Subcutaneous abdominal adipose tissue (tissue), 5 donors: ENCODE measurements around the gene AKAP5.

Experiments
- H3K27ac ChIP-seq: one replicate; pipeline ENCODE4 v1.7.0; 2013; ENCODE audit warnings: low read depth, mild to moderate bottlenecking, inconsistent platforms, low read length, moderate library complexity
- H3K27me3 ChIP-seq, 5 donors: one replicate each; pipeline ENCODE4 v1.7.0; 2013; ENCODE audit warnings: low read length in 5 of 5, inconsistent platforms in 1 of 5; ENCODE audit not compliant: control insufficient read depth in 5 of 5, insufficient read depth in 4 of 5
- H3K36me3 ChIP-seq, 5 donors: one replicate each; pipeline ENCODE4 v1.7.0; 2013; ENCODE audit warnings: low read length in 5 of 5; ENCODE audit not compliant: control insufficient read depth in 5 of 5, insufficient read depth in 5 of 5
- H3K4me1 ChIP-seq, 5 donors: one replicate each; pipeline ENCODE4 v1.7.0; 2013; ENCODE audit warnings: low read length in 5 of 5, mild to moderate bottlenecking in 3 of 5, moderate library complexity in 1 of 5; ENCODE audit not compliant: control insufficient read depth in 5 of 5, insufficient read depth in 5 of 5
- H3K4me3 ChIP-seq, 5 donors: one replicate each; pipeline ENCODE4 v1.7.0; 2013; ENCODE audit warnings: low read length in 5 of 5, low read depth in 1 of 5
- H3K9ac ChIP-seq, 5 donors: one replicate each; pipeline ENCODE4 v1.7.0; 2013; ENCODE audit warnings: low read length in 5 of 5, mild to moderate bottlenecking in 4 of 5, moderate library complexity in 3 of 5
- H3K9me3 ChIP-seq, 5 donors: one replicate each; pipeline ENCODE4 v1.7.0; 2013; ENCODE audit warnings: low read length in 5 of 5; ENCODE audit not compliant: control insufficient read depth in 5 of 5
- donor health status: healthy.
- donor health status: healthy.
- donor health status: healthy.
- donor health status: healthy.
- donor health status: healthy.

The AKAP5 gene

DNA sequence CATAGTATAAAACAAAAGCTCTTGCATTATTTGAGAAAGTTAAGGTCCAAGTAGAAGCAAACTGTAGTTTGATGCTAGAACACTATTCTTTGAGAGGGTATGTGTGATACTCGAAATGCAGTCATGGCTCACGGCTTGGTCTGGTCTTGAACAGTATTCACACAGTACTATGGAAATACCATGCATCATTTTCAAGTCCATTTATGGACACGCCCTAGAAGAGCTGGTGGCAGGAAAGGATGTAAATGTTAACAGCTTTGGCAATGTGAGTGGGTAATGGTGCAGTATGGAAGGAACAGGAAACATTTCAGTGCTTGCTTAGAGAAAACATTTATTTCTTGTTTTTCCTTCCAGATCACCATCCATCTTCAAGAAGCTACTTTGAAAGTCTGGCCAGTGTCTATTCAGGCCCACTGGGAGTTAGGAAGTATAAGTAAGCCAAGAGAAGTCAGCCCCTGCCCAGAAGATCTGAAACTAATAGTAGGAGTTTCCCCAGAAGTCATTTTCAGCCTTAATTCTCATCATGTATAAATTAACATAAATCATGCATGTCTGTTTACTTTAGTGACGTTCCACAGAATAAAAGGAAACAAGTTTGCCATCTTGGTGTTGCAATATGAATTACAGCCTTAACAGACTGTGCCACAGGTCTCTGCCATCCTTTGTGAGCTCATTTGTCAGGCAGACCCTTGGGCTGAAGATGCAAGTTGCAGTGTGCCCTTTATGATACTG is 5.7 kb upstream of the AKAP5 start:
- Histone ChIP-seq H3K36me3 (peaks cover 17 to 51% (median 41%) of the 10 kb centered on the region in 5 donors), H3K4me1 (peaks cover 0 to 25% (median 2%) of the 10 kb centered on the region in 5 donors)

DNA sequence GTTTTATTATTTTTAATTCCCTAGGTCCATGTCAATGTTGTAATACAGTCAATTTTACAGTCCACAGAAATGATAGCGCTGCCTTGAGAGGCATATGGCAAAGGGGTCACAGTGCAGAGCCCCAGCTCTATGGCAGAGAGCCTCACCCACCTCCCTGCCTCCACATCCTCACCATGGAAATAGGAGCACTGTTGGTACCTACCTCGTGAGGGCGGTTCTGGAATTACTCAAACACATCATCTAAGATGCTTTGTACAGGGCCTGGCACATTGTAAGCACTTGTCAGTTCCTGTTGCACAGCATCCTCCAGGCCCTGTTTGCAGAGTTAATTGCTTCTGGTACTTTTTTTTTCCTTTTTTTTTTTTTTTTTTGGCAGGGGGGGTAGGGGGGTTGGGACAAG is 4.1 kb upstream of the AKAP5 start:
- Histone ChIP-seq H3K9me3 (no peaks in the 10 kb centered on the region), H3K4me3 (no peak overlapping the region), H3K4me1 (peaks cover 0 to 34% (median 15%) of the 10 kb centered on the region in 5 donors), H3K9ac (no peak overlapping the region), H3K27me3 (no peaks in the 10 kb centered on the region), H3K27ac (no peak overlapping the region), H3K36me3 (peaks cover 2 to 35% (median 26%) of the 10 kb centered on the region in 5 donors)

More for the DNA sequence above, 5.7 kb upstream of the AKAP5 start:
- H3K27ac ChIP-seq, result no peak overlapping the region
- H3K9ac ChIP-seq, result no peak overlapping the region
- H3K27me3 ChIP-seq, result no peaks in the 10 kb centered on the region
- H3K9me3 ChIP-seq, result no peaks in the 10 kb centered on the region
- H3K4me3 ChIP-seq, result no peak overlapping the region

DNA sequence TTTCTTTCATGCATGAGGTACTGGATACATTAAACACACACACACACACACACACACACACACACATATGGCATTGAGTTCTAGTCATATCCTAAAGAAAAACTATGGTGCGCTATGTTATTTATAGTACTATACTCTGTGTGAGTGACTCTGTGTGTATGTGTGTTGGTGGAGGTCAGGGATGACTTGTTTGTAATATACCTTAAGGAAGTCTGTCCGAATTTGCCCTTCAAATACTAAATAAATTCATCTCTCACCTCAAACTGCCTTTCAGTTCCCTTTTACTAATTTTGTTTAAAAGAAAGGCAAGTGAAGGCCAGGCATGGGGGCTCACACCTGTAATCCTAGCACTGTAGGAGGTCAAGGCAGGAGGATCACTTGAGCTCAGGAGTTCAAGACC is 2.1 kb upstream of the AKAP5 start:
- Histone ChIP-seq H3K9me3 (no peaks in the 10 kb centered on the region), H3K36me3 (peaks cover 2 to 22% (median 15%) of the 10 kb centered on the region in 5 donors), H3K4me1 (peaks cover 0 to 38% (median 16%) of the 10 kb centered on the region in 5 donors), H3K9ac (no peak overlapping the region), H3K27ac (no peak overlapping the region), H3K4me3 (no peak overlapping the region), H3K27me3 (no peaks in the 10 kb centered on the region)

DNA sequence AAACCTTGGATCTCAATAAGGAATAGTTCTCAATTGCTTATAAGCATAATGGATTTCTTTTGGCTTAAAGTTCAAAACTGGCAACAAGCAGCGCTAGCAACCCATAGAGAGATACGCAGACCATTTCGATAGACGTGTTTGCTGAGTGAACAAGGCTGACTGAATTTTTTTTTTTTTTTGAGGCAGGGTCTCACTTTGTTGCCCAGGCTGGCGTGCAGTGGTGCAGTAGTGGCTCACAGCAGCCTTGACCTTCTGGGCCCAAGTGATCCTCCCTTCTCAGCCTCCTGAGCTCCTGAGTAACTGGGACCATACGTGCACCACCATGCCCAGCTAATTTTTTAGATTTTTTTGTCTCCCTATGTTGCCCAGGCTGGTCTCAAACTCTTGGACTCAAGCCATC is 1.4 kb upstream of the AKAP5 start:
- Histone ChIP-seq H3K9me3 (no peaks in the 10 kb centered on the region), H3K27ac (no peak overlapping the region), H3K27me3 (no peaks in the 10 kb centered on the region), H3K4me1 (peaks cover 0 to 32% (median 16%) of the 10 kb centered on the region in 5 donors), H3K36me3 (peaks cover 2 to 22% (median 15%) of the 10 kb centered on the region in 5 donors), H3K4me3 (no peak overlapping the region), H3K9ac (no peak overlapping the region)

DNA sequence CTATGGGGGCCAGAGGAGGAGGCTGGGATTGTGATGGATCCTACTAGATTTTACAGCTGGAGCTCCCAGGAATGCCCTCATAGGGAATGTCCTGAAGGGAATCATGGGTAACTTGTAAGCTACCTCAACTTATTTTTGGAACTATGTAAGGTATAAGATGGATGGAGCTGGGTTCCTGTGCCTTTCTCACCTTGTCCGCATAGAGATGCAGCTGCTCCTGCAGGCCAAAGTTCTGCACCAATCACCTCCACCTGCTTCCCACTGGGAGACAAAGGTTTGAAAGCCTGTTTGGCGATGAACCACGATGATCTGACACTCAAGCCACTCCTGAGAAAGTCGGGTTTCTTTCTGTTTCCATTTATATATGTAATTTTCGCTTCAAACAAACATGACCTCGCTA is 648 bp upstream of the AKAP5 start:
- H3K4me1 ChIP-seq, result peaks cover 0 to 28% (median 16%) of the 10 kb centered on the region in 5 donors
- H3K9me3 ChIP-seq, result no peaks in the 10 kb centered on the region
- H3K27me3 ChIP-seq, result no peaks in the 10 kb centered on the region
- peak overlapping the region; percentile 19 to 74 (median 71) for H3K4me3 ChIP-seq
- no peak overlapping the region for H3K27ac ChIP-seq
- H3K9ac ChIP-seq, result peak overlapping the region in 3 of 5 donors; percentile 8 to 39 (median 17)
- peaks cover 2 to 15% (median 10%) of the 10 kb centered on the region in 5 donors for H3K36me3 ChIP-seq

DNA sequence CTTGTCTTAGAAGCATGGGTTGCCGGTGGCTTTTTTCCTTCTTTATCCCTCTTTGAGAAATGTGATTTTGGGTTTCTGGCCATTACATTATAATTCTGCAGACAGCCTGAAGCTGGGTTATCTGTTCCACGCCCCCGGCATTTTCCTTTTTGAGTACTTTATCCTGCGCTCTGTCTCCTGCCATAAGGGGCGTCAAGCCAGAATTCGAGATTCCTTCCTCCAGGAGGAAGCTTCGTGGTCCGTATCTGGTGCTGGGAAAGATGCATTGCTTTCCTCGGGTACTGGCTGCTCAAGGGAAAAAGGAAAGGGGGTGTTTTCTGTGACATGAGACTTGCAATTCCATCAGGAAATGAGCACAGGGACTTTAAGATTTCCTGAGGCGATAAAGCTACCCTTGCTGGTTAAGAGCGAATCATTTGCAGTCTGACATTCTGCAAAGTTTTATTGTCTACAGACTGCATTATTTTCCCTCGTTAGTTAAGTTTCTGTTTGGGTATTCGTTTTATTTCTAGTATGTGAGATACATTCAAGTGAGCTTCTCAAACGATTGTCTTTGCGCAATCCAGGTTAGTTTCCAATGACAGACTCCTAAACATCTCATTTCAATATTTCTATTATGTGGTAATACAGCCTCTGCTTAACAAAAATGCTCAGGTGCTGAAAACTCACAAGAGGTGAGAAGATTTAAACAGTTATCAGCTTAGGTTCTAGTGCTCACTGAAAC is 694 bp downstream of the AKAP5 start:
- H3K36me3 ChIP-seq, result peaks cover 2 to 13% (median 6%) of the 10 kb centered on the region in 5 donors
- H3K4me1 ChIP-seq, result peaks cover 0 to 25% (median 16%) of the 10 kb centered on the region in 5 donors
- H3K9ac ChIP-seq, result peak overlapping the region in 4 of 5 donors; percentile 4 to 71 (median 54)
- peak overlapping the region; percentile 67 to 74 (median 71) for H3K4me3 ChIP-seq
- H3K27ac ChIP-seq, result no peak overlapping the region
- no peaks in the 10 kb centered on the region for H3K27me3 ChIP-seq
- H3K9me3 ChIP-seq, result no peaks in the 10 kb centered on the region

DNA sequence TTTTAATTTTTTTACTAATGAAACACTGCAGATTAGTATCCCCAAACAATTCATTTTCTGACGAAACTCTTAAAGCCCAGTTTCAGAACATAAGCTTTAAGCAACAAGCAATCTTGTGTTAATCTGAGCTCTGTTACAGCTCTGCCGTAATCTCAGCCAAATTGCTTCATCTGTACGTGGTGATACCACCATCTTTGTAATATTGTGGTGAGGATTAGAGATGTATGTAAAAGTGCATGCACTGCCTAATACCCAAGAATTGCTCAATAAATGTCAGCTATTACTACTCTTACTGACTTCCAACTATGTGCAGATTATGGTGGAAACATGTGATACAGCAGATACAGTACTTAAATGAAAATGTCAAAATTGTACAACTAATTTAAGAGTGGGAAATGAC is 1.8 kb downstream of the AKAP5 start:
- Histone ChIP-seq H3K36me3 (peaks cover 0 to 10% (median 2%) of the 10 kb centered on the region in 5 donors), H3K4me3 (no peak overlapping the region), H3K27me3 (no peaks in the 10 kb centered on the region), H3K4me1 (peaks cover 0 to 25% (median 16%) of the 10 kb centered on the region in 5 donors), H3K27ac (no peak overlapping the region), H3K9ac (no peak overlapping the region), H3K9me3 (no peaks in the 10 kb centered on the region)

DNA sequence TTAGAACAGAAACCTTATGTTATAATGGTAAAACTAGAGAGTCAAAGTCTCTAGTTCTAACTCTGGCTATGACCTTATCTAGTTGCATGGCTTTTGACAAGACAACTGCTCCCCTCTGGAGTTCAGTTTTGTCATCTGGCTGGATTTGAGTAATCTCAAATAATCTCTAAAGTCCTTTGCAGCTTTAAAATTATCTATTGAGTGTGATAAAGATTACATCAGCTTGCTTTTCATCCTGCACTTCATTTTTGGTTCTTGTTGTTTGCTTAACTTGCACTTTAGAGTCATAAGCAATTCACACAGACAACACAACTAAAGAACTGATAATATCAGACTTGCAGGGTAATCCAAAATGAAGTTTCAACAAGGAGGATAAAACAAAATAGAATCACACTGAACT is 2.3 kb downstream of the AKAP5 start:
- H3K4me1 ChIP-seq, result peaks cover 0 to 25% (median 16%) of the 10 kb centered on the region in 5 donors
- no peak overlapping the region for H3K4me3 ChIP-seq
- no peak overlapping the region for H3K27ac ChIP-seq
- no peaks in the 10 kb centered on the region for H3K9me3 ChIP-seq
- no peak overlapping the region for H3K9ac ChIP-seq
- no peaks in the 10 kb centered on the region for H3K27me3 ChIP-seq
- peaks cover 0 to 5% (median under 1%) of the 10 kb centered on the region in 5 donors for H3K36me3 ChIP-seq

DNA sequence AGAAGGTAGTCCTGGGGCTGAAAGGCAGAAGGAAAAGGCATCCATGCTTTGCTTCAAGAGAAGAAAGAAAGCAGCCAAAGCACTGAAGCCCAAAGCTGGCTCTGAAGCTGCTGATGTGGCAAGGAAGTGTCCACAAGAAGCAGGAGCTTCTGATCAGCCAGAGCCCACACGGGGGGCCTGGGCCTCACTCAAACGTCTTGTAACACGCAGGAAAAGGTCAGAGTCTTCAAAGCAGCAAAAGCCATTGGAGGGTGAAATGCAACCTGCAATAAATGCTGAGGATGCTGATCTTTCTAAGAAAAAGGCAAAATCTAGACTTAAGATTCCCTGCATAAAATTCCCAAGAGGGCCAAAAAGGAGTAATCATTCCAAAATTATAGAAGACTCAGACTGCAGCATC is 3.2 kb downstream of the AKAP5 start:
- H3K9me3 ChIP-seq, result no peaks in the 10 kb centered on the region
- no peak overlapping the region for H3K9ac ChIP-seq
- no peaks in the 10 kb centered on the region for H3K36me3 ChIP-seq
- peaks cover 0 to 25% (median 16%) of the 10 kb centered on the region in 5 donors for H3K4me1 ChIP-seq
- H3K4me3 ChIP-seq, result no peak overlapping the region
- H3K27ac ChIP-seq, result no peak overlapping the region
- no peaks in the 10 kb centered on the region for H3K27me3 ChIP-seq

DNA sequence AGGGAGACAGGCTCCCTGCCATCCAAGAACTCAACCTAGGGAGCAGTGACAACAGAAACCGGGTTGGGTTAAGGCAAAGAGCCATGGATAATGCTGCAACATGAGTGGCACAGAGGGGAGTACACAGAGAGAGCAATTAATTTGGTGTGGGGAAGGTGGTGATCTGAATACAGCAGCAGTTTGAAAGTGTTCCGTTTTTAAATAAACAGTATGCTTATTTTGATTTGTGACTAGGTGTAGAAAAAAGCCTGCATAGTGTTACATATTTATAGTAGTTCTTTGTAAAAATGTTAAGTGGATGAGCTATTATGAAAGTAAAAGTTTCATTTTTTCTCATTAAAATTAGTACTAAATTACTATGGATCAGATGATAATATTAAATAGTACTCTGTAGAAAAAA is 8.7 kb downstream of the AKAP5 start:
- H3K36me3 ChIP-seq, result peaks cover 0 to 3% (median 0%) of the 10 kb centered on the region in 5 donors
- H3K9me3 ChIP-seq, result no peaks in the 10 kb centered on the region
- no peaks in the 10 kb centered on the region for H3K4me1 ChIP-seq
- no peak overlapping the region for H3K9ac ChIP-seq
- H3K27me3 ChIP-seq, result no peaks in the 10 kb centered on the region
- no peak overlapping the region for H3K4me3 ChIP-seq
- no peak overlapping the region for H3K27ac ChIP-seq
